ENCODE measurements around the gene SPATS2. TPM values are rescaled to one million over a fixed set of nuclear protein-coding genes. Genes with fewer than 3 reads are reported as not detected.

The SPATS2 gene
- total and polyA plus RNA-seq, 10 of the 15 experiments (the other 5 are each of a cell fraction or from before 2014, with no cell fraction given) = 9.0 to 54.2 (median 27.5) TPM

DNA sequence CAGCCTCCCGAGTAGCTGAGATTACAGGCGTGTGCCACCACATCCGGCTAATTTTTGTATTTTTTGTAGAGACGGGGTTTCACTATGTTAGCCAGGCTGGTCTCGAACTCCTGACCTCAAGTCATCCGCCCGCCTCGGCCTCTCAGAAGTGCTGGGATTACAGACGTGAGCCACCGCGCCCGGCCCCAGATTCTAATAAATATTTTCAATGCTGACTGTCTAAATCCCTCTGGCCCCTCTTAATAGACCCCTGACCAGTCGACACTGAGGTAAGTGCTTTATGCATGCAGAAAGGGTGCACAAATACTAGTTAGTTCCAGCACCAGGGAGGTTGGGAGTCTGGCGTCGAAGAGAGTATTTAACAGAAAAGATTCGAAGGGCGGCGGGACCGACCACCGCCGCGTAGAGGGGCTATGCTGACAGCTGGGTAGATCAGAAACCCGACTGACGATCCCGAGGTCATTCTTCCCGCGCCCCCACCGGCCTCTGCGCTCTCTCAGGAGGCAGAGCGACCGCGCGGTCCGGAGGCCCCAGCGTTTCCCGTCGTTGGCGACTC, 1.1 kb upstream of the SPATS2 start (continued):
- no peak for TF ChIP-seq CUX1 (IDR thresholded peaks at IDR 0.05; ENCODE audit: insufficient replicate concordance, low read depth, low read length)
- TF ChIP-seq RBBP5 (conservative IDR thresholded peaks at IDR 0.05) = no peak
- TF ChIP-seq RFX5 (IDR thresholded peaks at IDR 0.05; ENCODE audit: low read depth, low read length) = no peak
- TF ChIP-seq FOXM1 (IDR thresholded peaks at IDR 0.05; ENCODE audit: low read depth, low read length) = no peak
- TF ChIP-seq ZNF24 (IDR thresholded peaks at IDR 0.05) = no peak
- TF ChIP-seq NFYB (IDR thresholded peaks at IDR 0.05; ENCODE audit: insufficient read depth, low read depth, low read length) = no peak
- TF ChIP-seq BACH1 (IDR thresholded peaks at IDR 0.05; ENCODE audit: borderline replicate concordance) = no peak
- TF ChIP-seq NFXL1 (IDR thresholded peaks at IDR 0.05; ENCODE audit: borderline replicate concordance) = no peak
- no peak for TF ChIP-seq SPI1 (IDR thresholded peaks at IDR 0.05; ENCODE audit: borderline replicate concordance, insufficient read depth, low read depth, low read length)
- no peak for TF ChIP-seq NR2C2 (IDR thresholded peaks at IDR 0.05; ENCODE audit: borderline replicate concordance, control insufficient read depth, insufficient read length, low read depth)
- TF ChIP-seq ASH2L (IDR thresholded peaks at IDR 0.05; ENCODE audit: borderline replicate concordance, low read depth) = no peak
- no peak for TF ChIP-seq FOS (IDR thresholded peaks at IDR 0.05; ENCODE audit: borderline replicate concordance, extremely low read depth, insufficient read length)
- TF ChIP-seq, protein P1, sequence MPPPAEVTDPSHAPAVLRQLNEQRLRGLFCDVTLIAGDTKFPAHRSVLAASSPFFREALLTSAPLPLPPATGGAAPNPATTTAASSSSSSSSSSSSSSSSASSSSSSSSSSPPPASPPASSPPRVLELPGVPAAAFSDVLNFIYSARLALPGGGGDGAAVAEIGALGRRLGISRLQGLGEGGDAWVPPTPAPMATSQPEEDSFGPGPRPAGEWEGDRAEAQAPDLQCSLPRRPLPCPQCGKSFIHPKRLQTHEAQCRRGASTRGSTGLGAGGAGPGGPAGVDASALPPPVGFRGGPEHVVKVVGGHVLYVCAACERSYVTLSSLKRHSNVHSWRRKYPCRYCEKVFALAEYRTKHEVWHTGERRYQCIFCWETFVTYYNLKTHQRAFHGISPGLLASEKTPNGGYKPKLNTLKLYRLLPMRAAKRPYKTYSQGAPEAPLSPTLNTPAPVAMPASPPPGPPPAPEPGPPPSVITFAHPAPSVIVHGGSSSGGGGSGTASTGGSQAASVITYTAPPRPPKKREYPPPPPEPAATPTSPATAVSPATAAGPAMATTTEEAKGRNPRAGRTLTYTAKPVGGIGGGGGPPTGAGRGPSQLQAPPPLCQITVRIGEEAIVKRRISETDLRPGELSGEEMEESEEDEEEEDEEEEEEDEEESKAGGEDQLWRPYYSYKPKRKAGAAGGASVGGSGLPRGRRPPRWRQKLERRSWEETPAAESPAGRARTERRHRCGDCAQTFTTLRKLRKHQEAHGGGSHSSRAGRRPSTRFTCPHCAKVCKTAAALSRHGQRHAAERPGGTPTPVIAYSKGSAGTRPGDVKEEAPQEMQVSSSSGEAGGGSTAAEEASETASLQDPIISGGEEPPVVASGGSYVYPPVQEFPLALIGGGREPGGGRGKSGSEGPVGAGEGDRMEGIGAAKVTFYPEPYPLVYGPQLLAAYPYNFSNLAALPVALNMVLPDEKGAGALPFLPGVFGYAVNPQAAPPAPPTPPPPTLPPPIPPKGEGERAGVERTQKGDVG (CRISPR knock-in tag; IDR thresholded peaks at IDR 0.05) = no peak
- no peak for TF ChIP-seq HDGF (IDR thresholded peaks at IDR 0.05)
- no peak for TF ChIP-seq SMARCA5 (IDR thresholded peaks at IDR 0.05)
- TF ChIP-seq, protein P2, sequence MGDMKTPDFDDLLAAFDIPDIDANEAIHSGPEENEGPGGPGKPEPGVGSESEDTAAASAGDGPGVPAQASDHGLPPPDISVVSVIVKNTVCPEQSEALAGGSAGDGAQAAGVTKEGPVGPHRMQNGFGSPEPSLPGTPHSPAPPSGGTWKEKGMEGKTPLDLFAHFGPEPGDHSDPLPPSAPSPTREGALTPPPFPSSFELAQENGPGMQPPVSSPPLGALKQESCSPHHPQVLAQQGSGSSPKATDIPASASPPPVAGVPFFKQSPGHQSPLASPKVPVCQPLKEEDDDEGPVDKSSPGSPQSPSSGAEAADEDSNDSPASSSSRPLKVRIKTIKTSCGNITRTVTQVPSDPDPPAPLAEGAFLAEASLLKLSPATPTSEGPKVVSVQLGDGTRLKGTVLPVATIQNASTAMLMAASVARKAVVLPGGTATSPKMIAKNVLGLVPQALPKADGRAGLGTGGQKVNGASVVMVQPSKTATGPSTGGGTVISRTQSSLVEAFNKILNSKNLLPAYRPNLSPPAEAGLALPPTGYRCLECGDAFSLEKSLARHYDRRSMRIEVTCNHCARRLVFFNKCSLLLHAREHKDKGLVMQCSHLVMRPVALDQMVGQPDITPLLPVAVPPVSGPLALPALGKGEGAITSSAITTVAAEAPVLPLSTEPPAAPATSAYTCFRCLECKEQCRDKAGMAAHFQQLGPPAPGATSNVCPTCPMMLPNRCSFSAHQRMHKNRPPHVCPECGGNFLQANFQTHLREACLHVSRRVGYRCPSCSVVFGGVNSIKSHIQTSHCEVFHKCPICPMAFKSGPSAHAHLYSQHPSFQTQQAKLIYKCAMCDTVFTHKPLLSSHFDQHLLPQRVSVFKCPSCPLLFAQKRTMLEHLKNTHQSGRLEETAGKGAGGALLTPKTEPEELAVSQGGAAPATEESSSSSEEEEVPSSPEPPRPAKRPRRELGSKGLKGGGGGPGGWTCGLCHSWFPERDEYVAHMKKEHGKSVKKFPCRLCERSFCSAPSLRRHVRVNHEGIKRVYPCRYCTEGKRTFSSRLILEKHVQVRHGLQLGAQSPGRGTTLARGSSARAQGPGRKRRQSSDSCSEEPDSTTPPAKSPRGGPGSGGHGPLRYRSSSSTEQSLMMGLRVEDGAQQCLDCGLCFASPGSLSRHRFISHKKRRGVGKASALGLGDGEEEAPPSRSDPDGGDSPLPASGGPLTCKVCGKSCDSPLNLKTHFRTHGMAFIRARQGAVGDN (IDR thresholded peaks at IDR 0.05) = no peak; the same call in 1 of the 2 replicates
- TF ChIP-seq MYC (IDR thresholded peaks at IDR 0.05; ENCODE audit: insufficient read depth, insufficient read length, insufficient replicate concordance, low read length, severe bottlenecking) = no peak
- TF ChIP-seq KLF5 (IDR thresholded peaks at IDR 0.05; ENCODE audit: partially characterized antibody) = no peak
- no peak for TF ChIP-seq STAT1 (conservative IDR thresholded peaks at IDR 0.05)
